HG03135 (cell line): ENCODE data around the gene AFM.

Source experiments
- ATAC-seq: cut with Tn5 transposase; IDR thresholded peaks from one replicate; pipeline ENCODE4 v1.9.1; 2021; ENCODE audit warnings: mild to moderate bottlenecking, moderate library complexity; ENCODE audit not compliant: unreplicated experiment

AFM gene, protein sequence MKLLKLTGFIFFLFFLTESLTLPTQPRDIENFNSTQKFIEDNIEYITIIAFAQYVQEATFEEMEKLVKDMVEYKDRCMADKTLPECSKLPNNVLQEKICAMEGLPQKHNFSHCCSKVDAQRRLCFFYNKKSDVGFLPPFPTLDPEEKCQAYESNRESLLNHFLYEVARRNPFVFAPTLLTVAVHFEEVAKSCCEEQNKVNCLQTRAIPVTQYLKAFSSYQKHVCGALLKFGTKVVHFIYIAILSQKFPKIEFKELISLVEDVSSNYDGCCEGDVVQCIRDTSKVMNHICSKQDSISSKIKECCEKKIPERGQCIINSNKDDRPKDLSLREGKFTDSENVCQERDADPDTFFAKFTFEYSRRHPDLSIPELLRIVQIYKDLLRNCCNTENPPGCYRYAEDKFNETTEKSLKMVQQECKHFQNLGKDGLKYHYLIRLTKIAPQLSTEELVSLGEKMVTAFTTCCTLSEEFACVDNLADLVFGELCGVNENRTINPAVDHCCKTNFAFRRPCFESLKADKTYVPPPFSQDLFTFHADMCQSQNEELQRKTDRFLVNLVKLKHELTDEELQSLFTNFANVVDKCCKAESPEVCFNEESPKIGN

DNA sequence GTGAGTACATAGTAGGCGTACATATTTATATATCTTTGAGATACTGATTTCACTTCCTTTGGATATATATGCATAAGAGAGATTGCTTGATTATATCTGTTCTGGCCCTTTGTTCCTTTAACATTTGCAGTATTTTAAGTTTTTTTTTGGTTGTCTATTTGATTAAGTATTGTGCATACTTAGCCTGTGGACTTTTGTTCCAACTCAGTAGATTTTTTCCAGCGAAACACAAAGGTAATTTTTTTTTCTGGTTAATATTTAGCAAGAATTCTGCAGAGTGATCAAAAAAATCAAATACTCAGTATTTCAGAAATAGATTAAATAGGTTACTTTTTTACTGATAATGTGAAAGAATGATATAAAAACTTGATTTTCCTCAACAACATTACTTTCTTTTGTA lies at the start of gene AFM:
AFM (plus strand) TSS at position 388 of the 400 bp plus-strand sequence. CDS start 31 bp downstream, outside the sequence.
- no peak for ATAC-seq

DNA sequence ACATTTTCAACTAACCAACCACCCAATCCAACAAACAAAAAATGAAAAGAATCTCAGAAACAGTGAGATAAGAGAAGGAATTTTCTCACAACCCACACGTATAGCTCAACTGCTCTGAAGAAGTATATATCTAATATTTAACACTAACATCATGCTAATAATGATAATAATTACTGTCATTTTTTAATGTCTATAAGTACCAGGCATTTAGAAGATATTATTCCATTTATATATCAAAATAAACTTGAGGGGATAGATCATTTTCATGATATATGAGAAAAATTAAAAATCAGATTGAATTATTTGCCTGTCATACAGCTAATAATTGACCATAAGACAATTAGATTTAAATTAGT lies 49.8 kb upstream of the AFM start:
- ATAC-seq: no peak

DNA sequence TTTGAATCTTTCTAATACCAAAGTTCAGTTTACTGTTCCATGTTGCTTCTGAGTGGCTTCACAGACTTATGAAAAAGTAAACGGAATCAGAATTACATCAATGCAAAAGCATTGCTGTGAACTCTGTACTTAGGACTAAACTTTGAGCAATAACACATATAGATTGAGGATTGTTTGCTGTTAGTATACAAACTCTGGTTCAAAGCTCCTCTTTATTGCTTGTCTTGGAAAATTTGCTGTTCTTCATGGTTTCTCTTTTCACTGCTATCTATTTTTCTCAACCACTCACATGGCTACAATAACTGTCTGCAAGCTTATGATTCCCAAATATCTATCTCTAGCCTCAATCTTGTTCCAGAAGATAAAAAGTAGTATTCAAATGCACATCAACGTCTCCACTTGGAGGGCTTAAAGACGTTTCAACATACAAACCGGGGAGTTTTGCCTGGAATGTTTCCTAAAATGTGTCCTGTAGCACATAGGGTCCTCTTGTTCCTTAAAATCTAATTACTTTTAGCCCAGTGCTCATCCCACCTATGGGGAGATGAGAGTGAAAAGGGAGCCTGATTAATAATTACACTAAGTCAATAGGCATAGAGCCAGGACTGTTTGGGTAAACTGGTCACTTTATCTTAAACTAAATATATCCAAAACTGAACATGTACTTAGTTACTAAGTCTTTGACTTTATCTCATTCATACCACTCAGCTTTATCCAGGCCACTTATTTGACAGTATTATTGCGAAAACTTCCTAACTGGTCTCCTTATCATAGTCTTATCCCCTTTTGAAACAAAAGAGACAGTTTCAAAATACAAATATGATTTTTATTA lies 49.2 kb upstream of the AFM start:
- no peak for ATAC-seq

DNA sequence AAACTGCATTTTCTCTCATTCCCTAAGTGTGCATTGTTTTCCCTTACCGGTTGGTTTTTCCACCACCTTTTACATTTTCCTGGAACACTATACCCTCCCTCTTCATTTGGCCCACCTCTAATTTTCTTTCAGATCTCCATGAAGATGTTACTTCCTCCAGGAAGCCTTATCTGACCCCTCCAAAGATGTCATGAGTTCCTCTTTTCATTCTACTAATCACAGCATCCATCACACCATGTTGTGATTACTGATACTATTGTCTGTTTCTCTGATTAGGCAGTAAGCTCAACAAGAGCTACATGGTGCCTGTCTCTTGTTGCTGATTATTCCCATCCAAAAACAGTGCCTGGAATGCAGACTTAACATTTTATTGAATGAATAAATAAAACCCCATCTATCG lies 48.4 kb upstream of the AFM start:
- ATAC-seq: no peak

DNA sequence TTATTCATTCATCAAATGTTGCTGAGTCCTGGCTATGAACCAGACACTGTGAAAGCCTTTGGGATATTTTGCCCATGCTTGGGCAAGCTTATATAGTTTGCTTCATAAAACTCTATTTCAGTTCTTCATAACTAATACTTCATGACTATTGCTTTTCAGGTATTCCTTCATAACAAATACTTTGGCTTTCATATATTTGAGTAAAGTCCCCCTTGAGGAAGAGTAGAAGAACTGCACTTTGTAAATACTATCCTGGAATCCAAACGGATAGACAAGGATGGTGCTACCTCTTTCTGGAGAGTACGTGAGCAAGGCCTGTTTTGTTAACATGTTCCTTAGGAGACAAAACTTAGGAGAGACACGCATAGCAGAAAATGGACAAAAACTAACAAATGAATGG lies 47.2 kb upstream of the AFM start:
- no peak for ATAC-seq

DNA sequence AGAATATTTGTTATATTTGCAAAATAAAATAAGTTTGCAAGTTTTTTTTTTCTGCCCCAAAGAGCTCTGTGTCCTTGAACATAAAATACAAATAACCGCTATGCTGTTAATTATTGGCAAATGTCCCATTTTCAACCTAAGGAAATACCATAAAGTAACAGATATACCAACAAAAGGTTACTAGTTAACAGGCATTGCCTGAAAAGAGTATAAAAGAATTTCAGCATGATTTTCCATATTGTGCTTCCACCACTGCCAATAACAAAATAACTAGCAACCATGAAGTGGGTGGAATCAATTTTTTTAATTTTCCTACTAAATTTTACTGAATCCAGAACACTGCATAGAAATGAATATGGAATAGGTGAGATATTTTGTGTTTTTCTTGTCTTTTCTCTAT lies 45.6 kb upstream of the AFM start, which contains the start of gene AFP:
AFP (plus strand) TSS at position 238 of the 400 bp plus-strand sequence; CDS start at position 280, 42 bp downstream.
- ATAC-seq: no peak

DNA sequence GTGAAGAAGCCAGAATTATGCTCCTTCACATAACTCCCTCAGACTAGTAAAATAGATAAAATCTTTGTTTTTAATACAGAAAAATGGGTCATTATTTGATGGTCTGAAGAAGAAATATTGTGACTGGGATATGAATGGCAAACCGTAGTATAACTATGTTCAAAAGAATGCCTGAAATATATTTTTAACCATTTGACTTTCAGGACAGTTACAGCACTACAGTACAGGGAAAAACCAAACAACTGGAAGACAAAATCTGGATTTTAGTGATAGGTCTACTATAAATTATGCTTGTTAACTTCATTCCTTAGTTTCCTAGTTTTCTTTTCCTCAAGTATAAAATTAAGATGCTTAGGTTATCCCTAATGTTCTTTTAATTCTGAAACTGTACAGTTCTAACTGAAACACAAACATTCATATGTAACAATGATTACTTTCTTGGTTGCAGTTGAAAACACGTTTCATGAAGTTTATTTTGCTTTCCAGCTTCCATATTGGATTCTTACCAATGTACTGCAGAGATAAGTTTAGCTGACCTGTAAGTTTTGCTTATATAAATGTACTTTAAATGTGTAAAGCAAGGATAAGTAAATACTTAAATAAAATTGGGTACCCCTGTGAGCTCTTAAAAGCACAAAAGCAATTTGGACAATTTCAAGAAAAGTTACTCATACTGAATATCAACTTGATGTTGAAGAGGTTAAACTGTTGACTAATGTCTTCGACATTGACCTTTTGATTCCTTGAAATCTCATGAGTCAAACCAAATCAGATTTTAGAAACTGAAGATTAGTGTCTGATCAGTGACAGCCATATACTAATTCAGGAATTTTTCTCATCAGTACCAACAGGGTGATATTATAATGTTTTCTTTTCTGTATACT lies 44.6 kb upstream of the AFM start:
- ATAC-seq: no peak

DNA sequence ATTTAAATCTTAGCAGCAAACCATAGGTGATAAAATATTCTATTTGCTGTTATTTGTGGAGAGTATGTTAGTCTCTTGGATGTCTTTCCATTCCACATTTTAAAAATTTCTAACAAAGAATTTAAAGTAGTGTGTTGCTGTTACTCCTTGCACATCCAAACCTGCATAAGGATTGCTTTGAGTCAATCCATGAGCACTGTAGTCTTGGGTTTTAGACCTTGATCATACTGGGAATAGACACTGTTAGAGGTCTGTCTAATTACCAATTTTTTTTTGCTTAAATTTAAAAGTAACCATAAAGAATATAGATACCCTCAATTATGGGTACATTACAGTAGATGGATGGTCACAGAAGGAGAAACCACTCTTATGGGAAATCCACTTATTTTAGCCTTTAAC lies 44.0 kb upstream of the AFM start:
- no peak for ATAC-seq

DNA sequence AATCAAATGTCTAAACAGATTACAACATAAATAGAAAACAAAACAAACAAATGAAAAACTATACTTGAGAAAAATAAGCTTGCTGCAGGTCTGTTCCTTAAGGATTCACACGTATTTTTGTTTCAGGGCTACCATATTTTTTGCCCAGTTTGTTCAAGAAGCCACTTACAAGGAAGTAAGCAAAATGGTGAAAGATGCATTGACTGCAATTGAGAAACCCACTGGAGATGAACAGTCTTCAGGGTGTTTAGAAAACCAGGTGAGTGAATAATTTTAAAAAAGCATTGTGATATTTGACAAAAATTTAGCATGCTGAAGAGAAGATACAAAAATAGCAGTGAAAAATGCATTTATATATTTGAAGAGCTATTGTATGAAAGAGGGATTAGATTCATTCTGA lies 43.5 kb upstream of the AFM start:
- no peak for ATAC-seq

DNA sequence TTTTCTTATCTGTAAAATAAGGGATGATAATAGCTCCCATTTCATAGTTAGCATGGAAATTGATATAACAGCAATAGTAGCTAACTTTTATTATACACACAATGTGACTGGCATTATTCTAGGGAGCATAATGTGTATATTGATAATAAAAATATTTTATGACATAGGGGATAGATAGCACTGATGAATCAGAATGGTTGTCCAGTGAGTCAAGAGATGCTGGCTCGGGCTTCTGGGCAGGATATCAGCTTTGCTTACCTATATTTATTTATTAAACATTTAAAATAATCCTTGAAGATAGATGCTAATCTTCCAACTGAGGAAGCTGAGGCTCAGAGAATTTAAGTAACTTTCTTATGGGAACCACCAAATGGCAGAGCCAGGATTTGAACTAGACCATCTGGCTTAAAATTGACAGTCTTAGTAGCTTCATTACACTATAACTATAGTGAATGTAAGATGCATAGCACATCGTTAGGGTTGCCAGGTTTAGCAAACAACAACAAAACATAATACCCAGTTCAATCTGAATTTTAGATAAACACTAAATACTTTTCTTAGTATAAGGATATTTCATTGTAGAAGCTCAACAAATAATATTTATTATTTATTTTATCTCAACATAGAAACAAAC lies 42.8 kb upstream of the AFM start:
- no peak for ATAC-seq

DNA sequence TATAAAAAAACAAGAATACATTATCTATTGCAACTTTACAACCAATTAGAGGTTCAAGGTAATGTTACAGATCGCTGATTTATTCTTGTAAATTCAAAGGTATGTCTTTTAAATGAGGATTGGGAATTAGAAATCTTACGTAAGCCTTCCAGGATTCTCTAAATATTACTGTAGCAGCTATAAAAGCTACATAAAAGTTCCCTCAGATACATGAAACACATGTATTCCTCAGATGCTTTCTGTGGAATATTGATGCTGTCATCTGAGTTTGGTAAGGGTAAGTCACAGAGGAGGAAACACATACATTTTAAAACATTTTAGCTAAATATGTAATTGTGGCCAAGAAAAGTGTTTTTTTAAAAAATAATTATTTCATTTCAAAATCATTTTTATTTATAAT lies 42.1 kb upstream of the AFM start:
- no peak for ATAC-seq

DNA sequence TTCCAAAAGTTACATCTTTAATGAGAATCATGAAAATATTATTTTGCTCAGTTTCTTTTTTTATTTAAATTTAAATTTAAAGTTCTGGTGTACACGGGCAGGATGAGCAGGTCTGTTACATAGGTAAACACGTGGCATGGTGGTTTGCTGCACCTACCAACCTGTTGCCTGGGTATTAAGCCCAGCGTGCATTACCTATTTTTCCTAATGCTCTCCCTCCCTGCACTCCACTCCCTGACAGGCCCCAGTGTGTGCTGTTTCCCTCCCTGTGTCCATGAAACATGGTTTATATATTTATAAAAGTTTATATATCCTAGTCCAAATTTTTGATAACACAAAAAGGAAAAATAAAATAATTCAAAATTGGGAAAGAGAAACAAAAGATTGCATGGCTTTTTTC lies 41.6 kb upstream of the AFM start:
- no peak for ATAC-seq

DNA sequence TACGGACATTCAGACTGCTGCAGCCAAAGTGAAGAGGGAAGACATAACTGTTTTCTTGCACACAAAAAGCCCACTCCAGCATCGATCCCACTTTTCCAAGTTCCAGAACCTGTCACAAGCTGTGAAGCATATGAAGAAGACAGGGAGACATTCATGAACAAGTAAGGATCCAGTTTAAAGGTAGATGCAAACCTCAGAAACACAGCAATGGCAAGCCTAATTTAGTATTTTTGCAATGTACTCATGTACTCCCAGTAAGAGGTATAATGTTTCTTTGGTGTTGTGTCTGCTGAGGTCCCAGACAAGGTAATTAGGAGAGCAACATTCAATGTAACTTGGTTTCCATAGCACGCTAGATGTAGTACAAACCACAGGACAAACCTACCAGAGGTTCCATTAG lies 40.9 kb upstream of the AFM start:
- no peak for ATAC-seq

DNA sequence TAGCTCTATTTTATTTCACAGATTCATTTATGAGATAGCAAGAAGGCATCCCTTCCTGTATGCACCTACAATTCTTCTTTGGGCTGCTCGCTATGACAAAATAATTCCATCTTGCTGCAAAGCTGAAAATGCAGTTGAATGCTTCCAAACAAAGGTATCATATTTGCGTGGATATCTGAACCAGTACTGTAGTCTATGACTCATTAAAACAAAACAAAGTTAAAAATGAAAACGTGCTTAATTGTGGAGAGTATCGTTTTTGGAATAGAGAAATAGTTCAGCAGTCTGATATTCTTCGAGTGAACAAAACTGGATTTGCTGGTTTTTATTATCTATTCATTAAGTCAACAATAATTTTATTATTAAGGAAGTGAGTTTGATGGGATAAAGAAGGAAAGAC lies 39.3 kb upstream of the AFM start:
- no peak for ATAC-seq

DNA sequence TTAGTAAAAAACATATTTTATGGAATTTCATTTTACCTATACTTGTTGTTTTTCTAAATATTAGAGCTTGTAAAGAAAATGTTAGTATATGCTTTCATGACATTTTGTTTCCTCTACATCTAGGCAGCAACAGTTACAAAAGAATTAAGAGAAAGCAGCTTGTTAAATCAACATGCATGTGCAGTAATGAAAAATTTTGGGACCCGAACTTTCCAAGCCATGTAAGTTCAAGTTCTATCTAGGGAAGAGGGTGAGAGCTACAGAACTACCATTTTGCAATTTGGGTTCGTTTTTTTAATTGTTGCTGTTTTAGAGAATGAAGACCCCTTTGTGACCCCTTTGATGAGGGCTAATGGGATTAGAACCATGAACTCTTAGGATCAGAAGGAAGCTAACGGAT lies 38.3 kb upstream of the AFM start:
- no peak for ATAC-seq

DNA sequence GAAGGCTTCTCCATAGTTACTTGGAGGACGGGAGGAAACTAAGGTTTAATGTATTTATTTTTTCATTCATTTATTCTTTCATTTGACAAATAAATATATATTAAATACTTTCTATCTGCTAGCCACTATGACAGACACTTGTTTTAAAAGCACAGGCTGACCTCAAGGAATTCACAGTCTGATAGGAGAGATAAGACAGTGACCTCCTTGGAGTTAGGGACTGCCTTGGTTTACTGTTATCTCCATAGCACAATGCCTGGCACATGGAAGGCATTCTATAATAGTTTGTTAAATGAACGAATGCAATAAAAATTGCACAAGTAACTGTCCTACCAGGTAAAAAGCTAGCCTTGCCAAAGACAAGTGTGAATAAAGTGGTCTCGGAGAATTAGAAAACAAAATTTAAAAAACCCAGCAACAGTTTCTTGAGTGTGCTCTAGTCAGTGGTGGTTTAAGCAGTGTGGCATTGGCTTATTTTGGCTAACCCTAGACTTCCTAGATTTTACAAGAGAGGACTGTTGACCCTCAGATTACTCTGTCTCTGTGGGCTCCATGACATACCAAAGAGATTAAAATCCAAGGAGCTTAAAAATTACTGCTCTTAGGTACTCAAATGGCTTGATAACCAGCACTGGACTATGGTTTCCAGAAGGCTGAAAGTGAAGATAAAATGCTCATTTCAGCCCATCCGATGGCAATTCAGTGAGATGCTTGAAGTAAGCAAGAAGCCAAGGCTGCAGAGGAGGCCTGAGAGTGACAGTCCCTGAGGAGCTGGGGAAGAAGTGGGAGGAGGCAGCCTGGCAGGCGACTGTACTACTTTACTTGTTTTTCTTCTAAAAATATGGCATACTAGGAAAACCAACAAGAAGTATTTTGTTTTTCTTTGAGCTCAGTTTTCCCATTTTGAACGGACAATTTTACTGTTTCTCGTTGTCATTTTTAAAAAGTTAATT lies 35.9 kb upstream of the AFM start:
- ATAC-seq: no peak

DNA sequence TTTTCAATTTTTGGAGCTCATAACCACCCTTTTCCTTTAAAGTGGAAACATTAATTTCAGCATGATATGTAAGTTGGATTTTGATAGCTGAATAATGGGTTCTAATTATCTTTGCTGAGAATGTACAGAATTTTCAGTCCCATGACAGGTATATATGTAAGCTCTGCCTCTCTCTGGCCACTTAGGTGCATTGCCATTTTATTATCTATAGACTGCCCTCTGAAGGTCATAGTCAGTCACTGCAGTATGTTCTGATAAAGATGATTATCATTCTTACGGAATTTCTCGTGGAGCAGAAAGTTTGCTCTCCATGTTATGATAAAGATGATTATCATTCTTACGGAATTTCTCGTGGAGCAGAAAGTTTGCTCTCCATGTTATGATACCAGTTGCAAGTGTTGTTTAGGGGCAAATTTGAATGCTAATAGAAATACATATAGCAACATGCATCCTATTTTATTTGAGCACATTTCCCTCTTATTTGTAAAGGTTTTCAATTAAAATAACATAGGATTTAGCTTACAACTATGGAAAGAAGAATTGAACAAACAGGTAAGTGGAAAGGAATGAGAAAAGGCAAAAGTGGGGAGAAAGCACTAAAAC lies 35.1 kb upstream of the AFM start:
- ATAC-seq: peak; percentile 100

DNA sequence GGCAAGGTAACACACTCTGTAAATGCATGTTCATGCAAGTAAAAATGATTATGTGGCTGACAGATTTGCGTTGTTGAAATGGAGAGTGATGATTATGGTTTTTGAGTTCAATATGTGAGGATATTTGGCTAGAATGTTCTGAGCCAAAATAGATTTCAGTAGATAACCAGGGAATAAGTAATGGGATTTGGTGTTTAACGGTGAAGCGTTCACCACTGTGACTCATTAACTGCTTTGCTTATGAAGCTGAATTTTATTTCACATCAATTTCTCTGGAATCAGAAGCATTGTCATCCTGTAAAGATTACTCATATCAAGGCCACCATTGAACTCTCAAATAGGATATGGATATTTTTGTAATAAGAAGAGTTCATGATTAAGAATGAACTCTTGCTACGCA lies 33.9 kb upstream of the AFM start:
- no peak for ATAC-seq
